ENCODE data around the gene RIMS1. TPM values are rescaled to one million over a fixed set of nuclear protein-coding genes. Genes with fewer than 3 reads are reported as not detected.

Gene RIMS1
- total RNA-seq, 1 donor from 2014 or later, result 5.6 TPM

DNA sequence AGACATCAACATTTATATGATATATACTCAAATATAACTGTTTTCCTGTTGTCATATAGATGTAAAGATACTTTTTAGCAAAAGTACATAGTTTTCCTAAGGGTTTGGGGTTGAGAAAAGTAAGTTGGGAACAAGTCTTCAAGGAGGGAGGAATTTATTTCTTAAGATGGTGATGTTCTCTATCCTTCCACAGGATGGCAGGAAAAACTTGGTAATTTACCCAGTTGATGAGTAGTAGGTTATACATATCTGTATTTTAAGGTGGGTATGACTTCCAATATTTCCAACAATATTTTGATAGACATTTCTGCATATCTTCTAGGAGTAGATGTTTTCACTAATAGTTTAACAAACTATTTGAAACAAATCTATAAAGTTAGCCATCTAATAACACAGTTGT lies 254.4 kb downstream of the RIMS1 start:
- no peaks in the 10 kb centered on the region for H3K27me3 Mint-ChIP-seq
- H3K4me3 Mint-ChIP-seq (ENCODE audit: low read depth), result no peak overlapping the region
- DNase-seq (ENCODE audit: low spot score, unreplicated experiment), result no peak
- H3K9me3 Mint-ChIP-seq (ENCODE audit: low read depth), result no peaks in the 10 kb centered on the region
- no peaks in the 10 kb centered on the region for H3K36me3 Mint-ChIP-seq (ENCODE audit: insufficient read depth)
- peaks cover under 1% of the 10 kb centered on the region for H3K4me1 Mint-ChIP-seq (ENCODE audit: low read depth)
- no peak overlapping the region for H3K27ac Mint-ChIP-seq
- TF ChIP-seq, protein P1, sequence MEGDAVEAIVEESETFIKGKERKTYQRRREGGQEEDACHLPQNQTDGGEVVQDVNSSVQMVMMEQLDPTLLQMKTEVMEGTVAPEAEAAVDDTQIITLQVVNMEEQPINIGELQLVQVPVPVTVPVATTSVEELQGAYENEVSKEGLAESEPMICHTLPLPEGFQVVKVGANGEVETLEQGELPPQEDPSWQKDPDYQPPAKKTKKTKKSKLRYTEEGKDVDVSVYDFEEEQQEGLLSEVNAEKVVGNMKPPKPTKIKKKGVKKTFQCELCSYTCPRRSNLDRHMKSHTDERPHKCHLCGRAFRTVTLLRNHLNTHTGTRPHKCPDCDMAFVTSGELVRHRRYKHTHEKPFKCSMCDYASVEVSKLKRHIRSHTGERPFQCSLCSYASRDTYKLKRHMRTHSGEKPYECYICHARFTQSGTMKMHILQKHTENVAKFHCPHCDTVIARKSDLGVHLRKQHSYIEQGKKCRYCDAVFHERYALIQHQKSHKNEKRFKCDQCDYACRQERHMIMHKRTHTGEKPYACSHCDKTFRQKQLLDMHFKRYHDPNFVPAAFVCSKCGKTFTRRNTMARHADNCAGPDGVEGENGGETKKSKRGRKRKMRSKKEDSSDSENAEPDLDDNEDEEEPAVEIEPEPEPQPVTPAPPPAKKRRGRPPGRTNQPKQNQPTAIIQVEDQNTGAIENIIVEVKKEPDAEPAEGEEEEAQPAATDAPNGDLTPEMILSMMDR (IDR thresholded peaks at IDR 0.05; ENCODE audit: unreplicated experiment), result no peak

DNA sequence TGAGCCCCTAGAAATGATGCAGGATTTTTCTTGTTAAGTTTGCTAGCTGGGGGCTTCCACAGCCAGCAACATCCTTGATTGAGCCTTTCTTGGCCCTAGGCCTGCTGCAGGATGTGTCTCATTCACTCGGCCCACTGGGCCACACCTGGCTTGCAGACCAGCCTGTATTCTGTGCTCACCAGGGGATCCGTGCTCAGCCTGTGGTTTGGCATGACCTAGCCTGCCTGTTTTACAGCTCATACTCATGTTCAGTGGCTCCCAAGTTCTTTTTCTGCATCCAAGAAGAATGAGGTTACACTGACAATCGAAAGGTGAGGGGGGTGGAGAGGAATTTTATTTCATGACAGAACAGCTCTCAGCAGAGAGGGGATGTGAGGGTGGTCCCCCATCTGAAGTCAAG lies 263.4 kb downstream of the RIMS1 start:
- no peak for DNase-seq (ENCODE audit: low spot score, unreplicated experiment)
- Mint-ChIP-seq H3K9me3 (ENCODE audit: low read depth) (peaks cover 8% of the 10 kb centered on the region), H3K4me1 (ENCODE audit: low read depth) (no peaks in the 10 kb centered on the region), H3K36me3 (ENCODE audit: insufficient read depth) (no peaks in the 10 kb centered on the region), H3K27ac (no peak overlapping the region), H3K27me3 (no peaks in the 10 kb centered on the region), H3K4me3 (ENCODE audit: low read depth) (no peak overlapping the region)
- TF ChIP-seq, protein P1 (IDR thresholded peaks at IDR 0.05; ENCODE audit: unreplicated experiment), result no peak

DNA sequence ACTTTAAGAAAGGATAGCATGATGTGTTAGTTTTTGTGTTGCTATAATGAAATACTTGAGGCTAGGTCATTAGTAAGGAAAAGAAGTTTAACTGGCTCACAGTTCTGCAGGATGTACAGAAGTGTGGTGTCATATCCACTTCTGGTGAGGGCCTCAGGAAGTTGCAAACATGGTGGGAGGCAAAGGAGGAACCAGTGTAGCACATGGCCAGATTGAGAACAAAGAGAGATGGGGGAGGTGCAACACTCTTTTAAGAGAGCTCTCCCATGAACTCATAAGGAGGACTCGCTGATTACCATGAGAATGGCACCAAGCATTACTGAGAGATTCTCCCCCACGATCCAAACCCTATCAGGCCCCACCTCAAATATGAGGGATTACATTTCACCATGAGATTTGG lies 265.4 kb downstream of the RIMS1 start:
- no peak overlapping the region for H3K27ac Mint-ChIP-seq
- no peak overlapping the region for H3K4me3 Mint-ChIP-seq (ENCODE audit: low read depth)
- H3K36me3 Mint-ChIP-seq (ENCODE audit: insufficient read depth), result no peaks in the 10 kb centered on the region
- no peak for DNase-seq (ENCODE audit: low spot score, unreplicated experiment)
- H3K4me1 Mint-ChIP-seq (ENCODE audit: low read depth), result no peaks in the 10 kb centered on the region
- TF ChIP-seq, protein P1 (IDR thresholded peaks at IDR 0.05; ENCODE audit: unreplicated experiment), result no peak
- peaks cover 8% of the 10 kb centered on the region for H3K9me3 Mint-ChIP-seq (ENCODE audit: low read depth)
- no peaks in the 10 kb centered on the region for H3K27me3 Mint-ChIP-seq

DNA sequence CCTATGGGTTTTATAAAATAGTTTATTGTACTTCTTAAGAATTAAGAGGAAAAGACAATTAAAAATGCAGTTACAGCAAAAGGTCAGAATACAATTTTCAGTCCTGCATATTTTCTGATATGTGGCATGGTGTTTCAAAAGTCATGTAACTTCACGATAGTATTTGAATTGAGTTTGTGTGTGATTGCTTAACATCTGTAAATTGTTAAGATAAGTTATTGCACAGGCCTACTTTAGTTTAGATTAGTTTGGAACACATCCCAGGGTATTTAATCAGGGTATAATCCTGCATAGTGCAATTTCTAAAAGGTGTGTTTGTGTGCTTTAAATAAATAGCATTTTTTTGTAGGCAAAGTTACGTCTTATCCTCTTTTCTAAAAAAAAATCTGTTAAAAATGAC lies 289.6 kb downstream of the RIMS1 start:
- Mint-ChIP-seq H3K9me3 (ENCODE audit: low read depth) (no peaks in the 10 kb centered on the region), H3K4me1 (ENCODE audit: low read depth) (no peaks in the 10 kb centered on the region), H3K27me3 (peaks cover 17% of the 10 kb centered on the region), H3K27ac (no peak overlapping the region), H3K4me3 (ENCODE audit: low read depth) (no peak overlapping the region), H3K36me3 (ENCODE audit: insufficient read depth) (no peaks in the 10 kb centered on the region)
- TF ChIP-seq, protein P1 (IDR thresholded peaks at IDR 0.05; ENCODE audit: unreplicated experiment), result no peak
- no peak for DNase-seq (ENCODE audit: low spot score, unreplicated experiment)

DNA sequence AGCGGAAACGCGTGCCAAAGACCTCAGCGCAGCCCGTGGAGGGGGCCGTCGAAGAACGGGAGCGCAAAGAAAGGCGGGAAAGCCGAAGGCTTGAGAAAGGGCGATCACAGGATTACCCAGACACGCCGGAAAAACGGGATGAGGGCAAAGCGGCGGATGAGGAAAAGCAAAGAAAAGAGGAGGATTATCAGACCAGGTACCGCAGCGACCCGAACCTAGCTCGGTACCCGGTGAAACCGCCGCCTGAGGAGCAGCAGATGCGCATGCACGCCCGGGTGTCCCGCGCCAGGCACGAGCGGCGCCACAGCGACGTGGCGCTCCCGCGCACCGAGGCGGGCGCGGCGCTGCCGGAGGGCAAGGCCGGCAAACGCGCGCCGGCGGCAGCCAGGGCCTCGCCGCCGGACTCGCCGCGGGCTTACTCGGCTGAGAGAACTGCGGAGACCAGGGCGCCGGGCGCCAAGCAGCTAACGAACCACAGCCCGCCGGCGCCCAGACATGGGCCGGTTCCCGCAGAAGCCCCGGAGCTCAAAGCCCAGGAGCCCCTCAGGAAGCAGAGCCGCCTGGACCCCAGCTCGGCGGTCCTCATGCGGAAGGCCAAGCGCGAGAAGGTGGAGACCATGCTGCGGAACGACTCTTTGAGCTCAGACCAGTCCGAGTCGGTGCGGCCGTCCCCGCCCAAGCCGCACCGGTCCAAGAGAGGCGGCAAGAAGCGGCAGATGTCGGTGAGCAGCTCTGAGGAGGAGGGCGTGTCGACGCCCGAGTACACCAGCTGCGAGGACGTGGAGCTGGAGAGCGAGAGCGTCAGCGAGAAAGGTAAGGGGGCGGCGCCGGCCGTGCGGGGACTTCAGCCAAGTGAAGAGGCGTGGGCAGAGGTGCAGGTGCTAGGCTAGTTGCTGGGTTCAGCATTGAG lies 296.2 kb downstream of the RIMS1 start:
- Mint-ChIP-seq H3K4me1 (ENCODE audit: low read depth) (peaks cover 6% of the 10 kb centered on the region), H3K9me3 (ENCODE audit: low read depth) (no peaks in the 10 kb centered on the region), H3K36me3 (ENCODE audit: insufficient read depth) (no peaks in the 10 kb centered on the region), H3K27me3 (peaks cover 54% of the 10 kb centered on the region), H3K27ac (peak overlapping the region; percentile 60), H3K4me3 (ENCODE audit: low read depth) (peak overlapping the region; percentile 81)
- TF ChIP-seq, protein P1 (IDR thresholded peaks at IDR 0.05; ENCODE audit: unreplicated experiment), result no peak
- peak; percentile 52 for DNase-seq (ENCODE audit: low spot score, unreplicated experiment)
